ENCODE data around the gene PHKB.

Gene PHKB

DNA sequence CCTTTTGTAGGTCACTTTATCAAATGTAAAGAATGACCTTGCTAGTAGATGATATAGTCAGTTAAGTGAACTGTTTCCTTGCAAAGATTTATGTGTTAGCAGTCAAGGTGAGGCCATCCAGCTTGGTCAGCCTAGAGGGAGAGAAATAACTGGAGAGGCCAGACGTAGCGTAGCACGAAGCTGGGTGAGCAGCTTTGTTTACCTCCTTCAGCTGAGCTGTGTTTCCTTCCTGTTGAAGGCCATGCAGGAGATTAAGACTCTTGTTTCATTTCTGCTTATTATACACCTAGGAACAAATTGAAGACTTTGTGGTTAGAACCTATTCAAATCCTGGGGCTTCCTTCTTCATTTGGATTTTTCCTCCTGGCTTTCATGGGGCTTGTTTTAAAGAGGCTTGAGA, 267.1 kb downstream of the PHKB start (continued):
- TF ChIP-seq, protein P1, sequence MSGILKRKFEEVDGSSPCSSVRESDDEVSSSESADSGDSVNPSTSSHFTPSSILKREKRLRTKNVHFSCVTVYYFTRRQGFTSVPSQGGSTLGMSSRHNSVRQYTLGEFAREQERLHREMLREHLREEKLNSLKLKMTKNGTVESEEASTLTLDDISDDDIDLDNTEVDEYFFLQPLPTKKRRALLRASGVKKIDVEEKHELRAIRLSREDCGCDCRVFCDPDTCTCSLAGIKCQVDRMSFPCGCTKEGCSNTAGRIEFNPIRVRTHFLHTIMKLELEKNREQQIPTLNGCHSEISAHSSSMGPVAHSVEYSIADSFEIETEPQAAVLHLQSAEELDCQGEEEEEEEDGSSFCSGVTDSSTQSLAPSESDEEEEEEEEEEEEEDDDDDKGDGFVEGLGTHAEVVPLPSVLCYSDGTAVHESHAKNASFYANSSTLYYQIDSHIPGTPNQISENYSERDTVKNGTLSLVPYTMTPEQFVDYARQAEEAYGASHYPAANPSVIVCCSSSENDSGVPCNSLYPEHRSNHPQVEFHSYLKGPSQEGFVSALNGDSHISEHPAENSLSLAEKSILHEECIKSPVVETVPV (CRISPR knock-in tag; IDR thresholded peaks at IDR 0.05), result no peak
- TF ChIP-seq TOX (CRISPR knock-in tag; IDR thresholded peaks at IDR 0.05; ENCODE audit: borderline replicate concordance), result no peak
- no peak for TF ChIP-seq TCF4 (CRISPR knock-in tag; IDR thresholded peaks at IDR 0.05; ENCODE audit: borderline replicate concordance)
- no peak for TF ChIP-seq BACH2 (CRISPR knock-in tag; IDR thresholded peaks at IDR 0.05; ENCODE audit: borderline replicate concordance)

DNA sequence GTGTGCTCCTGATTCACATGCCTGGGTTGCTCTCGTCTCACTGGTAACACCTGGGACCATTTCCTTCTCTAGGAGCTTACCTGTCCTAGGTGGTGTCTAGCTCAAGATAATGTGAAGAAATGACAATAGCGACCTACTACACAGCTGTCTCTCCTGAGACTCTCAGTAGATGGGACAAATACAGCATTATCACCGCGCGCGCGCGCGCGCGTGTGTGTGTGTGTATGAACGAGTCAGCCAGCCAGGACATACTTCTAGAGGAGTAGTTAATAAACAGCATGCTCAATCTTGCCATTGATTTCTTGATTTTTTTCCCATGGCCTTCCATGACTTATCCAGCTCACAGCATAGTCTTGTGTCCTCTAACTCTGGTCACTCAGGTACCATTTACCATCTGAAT, 268.6 kb downstream of the PHKB start:
- ATAC-seq, result no peak
- TF ChIP-seq SNAI2 (CRISPR knock-in tag; IDR thresholded peaks at IDR 0.05) (no peak), GLIS3 (CRISPR knock-in tag; IDR thresholded peaks at IDR 0.05) (no peak), ZNF8 (CRISPR knock-in tag; IDR thresholded peaks at IDR 0.05) (no peak), ZNF70 (CRISPR knock-in tag; IDR thresholded peaks at IDR 0.05) (no peak), TOX (CRISPR knock-in tag; IDR thresholded peaks at IDR 0.05; ENCODE audit: borderline replicate concordance) (no peak), PPARA (CRISPR knock-in tag; IDR thresholded peaks at IDR 0.05; ENCODE audit: borderline replicate concordance) (no peak), ESRRG (CRISPR knock-in tag; IDR thresholded peaks at IDR 0.05) (no peak), ZNF565 (CRISPR knock-in tag; conservative IDR thresholded peaks at IDR 0.05; ENCODE audit: low read depth) (no peak), TCF4 (CRISPR knock-in tag; IDR thresholded peaks at IDR 0.05; ENCODE audit: borderline replicate concordance) (no peak)
- TF ChIP-seq, protein P2, sequence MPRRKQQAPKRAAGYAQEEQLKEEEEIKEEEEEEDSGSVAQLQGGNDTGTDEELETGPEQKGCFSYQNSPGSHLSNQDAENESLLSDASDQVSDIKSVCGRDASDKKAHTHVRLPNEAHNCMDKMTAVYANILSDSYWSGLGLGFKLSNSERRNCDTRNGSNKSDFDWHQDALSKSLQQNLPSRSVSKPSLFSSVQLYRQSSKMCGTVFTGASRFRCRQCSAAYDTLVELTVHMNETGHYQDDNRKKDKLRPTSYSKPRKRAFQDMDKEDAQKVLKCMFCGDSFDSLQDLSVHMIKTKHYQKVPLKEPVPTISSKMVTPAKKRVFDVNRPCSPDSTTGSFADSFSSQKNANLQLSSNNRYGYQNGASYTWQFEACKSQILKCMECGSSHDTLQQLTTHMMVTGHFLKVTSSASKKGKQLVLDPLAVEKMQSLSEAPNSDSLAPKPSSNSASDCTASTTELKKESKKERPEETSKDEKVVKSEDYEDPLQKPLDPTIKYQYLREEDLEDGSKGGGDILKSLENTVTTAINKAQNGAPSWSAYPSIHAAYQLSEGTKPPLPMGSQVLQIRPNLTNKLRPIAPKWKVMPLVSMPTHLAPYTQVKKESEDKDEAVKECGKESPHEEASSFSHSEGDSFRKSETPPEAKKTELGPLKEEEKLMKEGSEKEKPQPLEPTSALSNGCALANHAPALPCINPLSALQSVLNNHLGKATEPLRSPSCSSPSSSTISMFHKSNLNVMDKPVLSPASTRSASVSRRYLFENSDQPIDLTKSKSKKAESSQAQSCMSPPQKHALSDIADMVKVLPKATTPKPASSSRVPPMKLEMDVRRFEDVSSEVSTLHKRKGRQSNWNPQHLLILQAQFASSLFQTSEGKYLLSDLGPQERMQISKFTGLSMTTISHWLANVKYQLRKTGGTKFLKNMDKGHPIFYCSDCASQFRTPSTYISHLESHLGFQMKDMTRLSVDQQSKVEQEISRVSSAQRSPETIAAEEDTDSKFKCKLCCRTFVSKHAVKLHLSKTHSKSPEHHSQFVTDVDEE (CRISPR knock-in tag; IDR thresholded peaks at IDR 0.05), result no peak

DNA sequence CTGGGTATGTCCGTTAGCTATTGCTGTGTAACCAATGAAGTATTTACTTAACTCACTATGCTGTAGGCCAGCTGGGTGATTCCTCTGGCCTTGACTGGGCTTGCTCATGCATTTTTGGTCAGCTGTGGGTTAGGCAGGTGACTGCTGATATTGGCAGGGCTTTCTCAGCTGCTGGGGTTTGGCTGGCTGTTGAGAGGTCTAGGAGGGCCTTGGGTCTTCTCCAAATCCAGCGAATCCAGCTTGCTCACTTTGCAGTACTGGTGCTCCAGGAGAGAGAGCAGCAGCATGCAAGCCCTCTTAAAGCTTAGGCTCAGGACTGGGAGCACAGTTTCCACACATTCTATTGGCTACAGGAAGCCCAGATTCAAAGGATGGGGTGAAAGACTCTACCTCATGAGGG, 270.1 kb downstream of the PHKB start:
- no peak for ATAC-seq

DNA sequence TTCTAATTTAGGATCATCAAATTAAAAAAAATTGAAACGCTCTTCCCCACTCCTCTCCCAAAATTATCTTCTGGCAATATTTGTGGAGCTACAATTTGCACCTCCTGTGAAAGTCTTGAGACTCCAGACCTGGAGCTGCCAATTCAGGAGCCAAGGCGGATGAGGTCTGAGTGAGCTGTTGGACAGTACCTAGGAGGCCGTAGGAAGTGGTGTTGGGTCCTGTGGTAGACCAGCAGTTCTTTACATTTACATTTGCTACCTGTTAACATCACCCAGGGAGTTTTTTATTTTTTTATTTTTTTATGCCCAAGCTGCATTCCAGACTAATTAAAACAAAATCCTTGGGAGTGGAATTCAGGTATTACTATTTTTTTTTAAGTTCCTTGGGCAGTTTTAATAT, 271.0 kb downstream of the PHKB start:
- ATAC-seq, result peak; percentile 57
- TF ChIP-seq ZNF8 (CRISPR knock-in tag; IDR thresholded peaks at IDR 0.05) (no peak), GLIS3 (CRISPR knock-in tag; IDR thresholded peaks at IDR 0.05) (no peak), TOX (CRISPR knock-in tag; IDR thresholded peaks at IDR 0.05; ENCODE audit: borderline replicate concordance) (no peak), CSDC2 (CRISPR knock-in tag; IDR thresholded peaks at IDR 0.05) (no peak), ZFP30 (CRISPR knock-in tag; IDR thresholded peaks at IDR 0.05) (no peak), BACH2 (CRISPR knock-in tag; IDR thresholded peaks at IDR 0.05; ENCODE audit: borderline replicate concordance) (no peak), ZNF70 (CRISPR knock-in tag; IDR thresholded peaks at IDR 0.05) (no peak), RARB (CRISPR knock-in tag; IDR thresholded peaks at IDR 0.05) (no peak), ISL1 (CRISPR knock-in tag; IDR thresholded peaks at IDR 0.05) (no peak), PPARA (CRISPR knock-in tag; IDR thresholded peaks at IDR 0.05; ENCODE audit: borderline replicate concordance) (no peak), ESRRG (CRISPR knock-in tag; IDR thresholded peaks at IDR 0.05) (no peak), ARNTL (CRISPR knock-in tag; IDR thresholded peaks at IDR 0.05; ENCODE audit: borderline replicate concordance, low read depth) (no peak), SNAI2 (CRISPR knock-in tag; IDR thresholded peaks at IDR 0.05) (no peak), ZC3H10 (CRISPR knock-in tag; IDR thresholded peaks at IDR 0.05) (no peak), ZNF565 (CRISPR knock-in tag; conservative IDR thresholded peaks at IDR 0.05; ENCODE audit: low read depth) (no peak)
- TF ChIP-seq, protein P3, sequence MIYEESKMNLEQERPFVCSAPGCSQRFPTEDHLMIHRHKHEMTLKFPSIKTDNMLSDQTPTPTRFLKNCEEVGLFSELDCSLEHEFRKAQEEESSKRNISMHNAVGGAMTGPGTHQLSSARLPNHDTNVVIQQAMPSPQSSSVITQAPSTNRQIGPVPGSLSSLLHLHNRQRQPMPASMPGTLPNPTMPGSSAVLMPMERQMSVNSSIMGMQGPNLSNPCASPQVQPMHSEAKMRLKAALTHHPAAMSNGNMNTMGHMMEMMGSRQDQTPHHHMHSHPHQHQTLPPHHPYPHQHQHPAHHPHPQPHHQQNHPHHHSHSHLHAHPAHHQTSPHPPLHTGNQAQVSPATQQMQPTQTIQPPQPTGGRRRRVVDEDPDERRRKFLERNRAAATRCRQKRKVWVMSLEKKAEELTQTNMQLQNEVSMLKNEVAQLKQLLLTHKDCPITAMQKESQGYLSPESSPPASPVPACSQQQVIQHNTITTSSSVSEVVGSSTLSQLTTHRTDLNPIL (CRISPR knock-in tag; IDR thresholded peaks at IDR 0.05; ENCODE audit: low read depth), result no peak
- TF ChIP-seq, protein P4, sequence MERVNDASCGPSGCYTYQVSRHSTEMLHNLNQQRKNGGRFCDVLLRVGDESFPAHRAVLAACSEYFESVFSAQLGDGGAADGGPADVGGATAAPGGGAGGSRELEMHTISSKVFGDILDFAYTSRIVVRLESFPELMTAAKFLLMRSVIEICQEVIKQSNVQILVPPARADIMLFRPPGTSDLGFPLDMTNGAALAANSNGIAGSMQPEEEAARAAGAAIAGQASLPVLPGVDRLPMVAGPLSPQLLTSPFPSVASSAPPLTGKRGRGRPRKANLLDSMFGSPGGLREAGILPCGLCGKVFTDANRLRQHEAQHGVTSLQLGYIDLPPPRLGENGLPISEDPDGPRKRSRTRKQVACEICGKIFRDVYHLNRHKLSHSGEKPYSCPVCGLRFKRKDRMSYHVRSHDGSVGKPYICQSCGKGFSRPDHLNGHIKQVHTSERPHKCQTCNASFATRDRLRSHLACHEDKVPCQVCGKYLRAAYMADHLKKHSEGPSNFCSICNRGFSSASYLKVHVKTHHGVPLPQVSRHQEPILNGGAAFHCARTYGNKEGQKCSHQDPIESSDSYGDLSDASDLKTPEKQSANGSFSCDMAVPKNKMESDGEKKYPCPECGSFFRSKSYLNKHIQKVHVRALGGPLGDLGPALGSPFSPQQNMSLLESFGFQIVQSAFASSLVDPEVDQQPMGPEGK (CRISPR knock-in tag; IDR thresholded peaks at IDR 0.05; ENCODE audit: borderline replicate concordance), result no peak
- TF ChIP-seq, protein P1 (CRISPR knock-in tag; IDR thresholded peaks at IDR 0.05), result no peak

More for the DNA sequence above, 270.1 kb downstream of the PHKB start:
- no peak for TF ChIP-seq ESRRG (CRISPR knock-in tag; IDR thresholded peaks at IDR 0.05)

All from SK-N-SH treated with all-trans-retinoic acid at 6 μM for 48 hours (cell line).